Thyroid gland (tissue), 4 donors: ENCODE measurements around the gene SEC11A.

Experiments used
- POLR2A ChIP-seq, 2 donors: fragments of 450-650 bp; IDR thresholded peaks; one replicate each; pipeline ENCODE4 v1.6.1; 2017; ENCODE audit warnings: antibody characterized with exemption in 2 of 2, mild to moderate bottlenecking in 2 of 2, moderate library complexity in 1 of 2
- TF ChIP-seq, protein P1 (sequence below), 6 experiments: fragments of 200-600 bp in 3 of 6; fragments of 450-650 bp in 3 of 6; sonication (generic) in 3 of 6; IDR thresholded peaks; one replicate each; pipeline ENCODE4 v1.5.1; 2016 to 2019; ENCODE audit warnings: antibody characterized with exemption in 6 of 6, mild to moderate bottlenecking in 2 of 6, inconsistent platforms in 1 of 6, moderate library complexity in 1 of 6

- TF ChIP-seq, protein P1, sequence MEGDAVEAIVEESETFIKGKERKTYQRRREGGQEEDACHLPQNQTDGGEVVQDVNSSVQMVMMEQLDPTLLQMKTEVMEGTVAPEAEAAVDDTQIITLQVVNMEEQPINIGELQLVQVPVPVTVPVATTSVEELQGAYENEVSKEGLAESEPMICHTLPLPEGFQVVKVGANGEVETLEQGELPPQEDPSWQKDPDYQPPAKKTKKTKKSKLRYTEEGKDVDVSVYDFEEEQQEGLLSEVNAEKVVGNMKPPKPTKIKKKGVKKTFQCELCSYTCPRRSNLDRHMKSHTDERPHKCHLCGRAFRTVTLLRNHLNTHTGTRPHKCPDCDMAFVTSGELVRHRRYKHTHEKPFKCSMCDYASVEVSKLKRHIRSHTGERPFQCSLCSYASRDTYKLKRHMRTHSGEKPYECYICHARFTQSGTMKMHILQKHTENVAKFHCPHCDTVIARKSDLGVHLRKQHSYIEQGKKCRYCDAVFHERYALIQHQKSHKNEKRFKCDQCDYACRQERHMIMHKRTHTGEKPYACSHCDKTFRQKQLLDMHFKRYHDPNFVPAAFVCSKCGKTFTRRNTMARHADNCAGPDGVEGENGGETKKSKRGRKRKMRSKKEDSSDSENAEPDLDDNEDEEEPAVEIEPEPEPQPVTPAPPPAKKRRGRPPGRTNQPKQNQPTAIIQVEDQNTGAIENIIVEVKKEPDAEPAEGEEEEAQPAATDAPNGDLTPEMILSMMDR (IDR thresholded peaks at IDR 0.05), result no peak
- TF ChIP-seq POLR2A (IDR thresholded peaks at IDR 0.05), result no peak
Observed at GRCh38 chr15:84625123-84625522, 90.8 kb downstream of the SEC11A start.
